ENCODE measurements around the gene CHDH.

The CHDH gene

DNA sequence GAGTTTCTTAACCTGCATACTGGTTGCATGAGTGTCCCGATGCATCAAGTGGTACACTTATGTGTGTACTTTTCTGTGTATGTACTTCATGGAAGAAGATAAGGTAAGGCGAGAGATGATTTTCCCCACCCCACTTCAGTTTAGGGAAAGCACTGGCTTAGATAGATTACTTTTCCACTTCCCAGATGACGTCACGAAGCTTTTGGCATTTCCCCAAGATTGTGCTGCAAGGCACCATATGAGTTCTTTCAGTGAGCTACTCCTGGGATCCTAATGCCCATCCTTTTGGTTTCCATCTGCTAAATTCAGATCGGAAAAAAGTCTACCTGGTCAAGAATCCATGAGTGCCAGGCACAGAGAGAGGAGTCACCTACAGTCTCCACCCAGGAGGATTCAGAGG is 4.7 kb upstream of the CHDH start:
- H3K9me3 ChIP-seq (ENCODE audit: low read length) = no peaks in the 10 kb centered on the region
- no peaks in the 10 kb centered on the region for H3K9me2 ChIP-seq (ENCODE audit: low read depth, low read length)
- no peaks in the 10 kb centered on the region for H3F3A ChIP-seq (ENCODE audit: insufficient read depth, low read length)
- no peak overlapping the region for H3K4me2 ChIP-seq (ENCODE audit: low read length)
- H3K4me1 ChIP-seq (ENCODE audit: insufficient read depth, low read length, severe bottlenecking) = peaks cover 9% of the 10 kb centered on the region
- H3K36me3 ChIP-seq (ENCODE audit: insufficient read depth, low read length) = no peaks in the 10 kb centered on the region
- no peak overlapping the region for H3K9ac ChIP-seq (ENCODE audit: low read length)
- H3K4me3 ChIP-seq (ENCODE audit: low read depth, low read length, poor library complexity, severe bottlenecking) = no peak overlapping the region
- H3K79me2 ChIP-seq (ENCODE audit: insufficient read depth, low read length) = no peaks in the 10 kb centered on the region
- no peak overlapping the region for H3K27ac ChIP-seq (ENCODE audit: low read depth, low read length, poor library complexity, severe bottlenecking)
- H4K20me1 ChIP-seq (ENCODE audit: insufficient read depth, low read length) = no peaks in the 10 kb centered on the region
- peaks cover 12% of the 10 kb centered on the region; the same call in 1 of the 2 replicates for H3K27me3 ChIP-seq (ENCODE audit: insufficient read depth, low read length)
- TF ChIP-seq EZH2 (IDR thresholded peaks at IDR 0.05; ENCODE audit: borderline replicate concordance, low read length) (no peak), CTCF (IDR thresholded peaks at IDR 0.05; ENCODE audit: low read length) (no peak)
- H2AFZ ChIP-seq (ENCODE audit: low read length) = no peak overlapping the region

GRCh38 chr3:53849916-53850315 is 3.7 kb upstream of the CHDH start:
- no peak overlapping the region for H3K9ac ChIP-seq (ENCODE audit: low read length)
- no peak overlapping the region for H3K4me3 ChIP-seq (ENCODE audit: low read depth, low read length, poor library complexity, severe bottlenecking)
- H3K36me3 ChIP-seq (ENCODE audit: insufficient read depth, low read length) = no peaks in the 10 kb centered on the region
- no peak overlapping the region for H2AFZ ChIP-seq (ENCODE audit: low read length)
- TF ChIP-seq CTCF (IDR thresholded peaks at IDR 0.05; ENCODE audit: low read length) = no peak
- no peak for TF ChIP-seq EZH2 (IDR thresholded peaks at IDR 0.05; ENCODE audit: borderline replicate concordance, low read length)
- peaks cover 15% of the 10 kb centered on the region for H3K27me3 ChIP-seq (ENCODE audit: insufficient read depth, low read length)
- H3K79me2 ChIP-seq (ENCODE audit: insufficient read depth, low read length) = no peaks in the 10 kb centered on the region
- H3K27ac ChIP-seq (ENCODE audit: low read depth, low read length, poor library complexity, severe bottlenecking) = no peak overlapping the region
- H4K20me1 ChIP-seq (ENCODE audit: insufficient read depth, low read length) = no peaks in the 10 kb centered on the region
- no peaks in the 10 kb centered on the region for H3K9me3 ChIP-seq (ENCODE audit: low read length)
- H3K9me2 ChIP-seq (ENCODE audit: low read depth, low read length) = no peaks in the 10 kb centered on the region
- H3K4me1 ChIP-seq (ENCODE audit: insufficient read depth, low read length, severe bottlenecking) = peaks cover 14% of the 10 kb centered on the region
- no peak overlapping the region for H3K4me2 ChIP-seq (ENCODE audit: low read length)
- H3F3A ChIP-seq (ENCODE audit: insufficient read depth, low read length) = no peaks in the 10 kb centered on the region

GRCh38 chr3:53846851-53847155 is 584 bp upstream of the CHDH start:
- Histone ChIP-seq H3K9me3 (ENCODE audit: low read length) (no peaks in the 10 kb centered on the region), H2AFZ (ENCODE audit: low read length) (no peak overlapping the region), H3K79me2 (ENCODE audit: insufficient read depth, low read length) (no peaks in the 10 kb centered on the region), H3K9ac (ENCODE audit: low read length) (no peak overlapping the region), H3K4me3 (ENCODE audit: low read depth, low read length, poor library complexity, severe bottlenecking) (peak overlapping the region; percentile 59), H3K36me3 (ENCODE audit: insufficient read depth, low read length) (no peaks in the 10 kb centered on the region), H3K4me1 (ENCODE audit: insufficient read depth, low read length, severe bottlenecking) (peaks cover 22% of the 10 kb centered on the region), H3F3A (ENCODE audit: insufficient read depth, low read length) (no peaks in the 10 kb centered on the region), H3K9me2 (ENCODE audit: low read depth, low read length) (no peaks in the 10 kb centered on the region), H4K20me1 (ENCODE audit: insufficient read depth, low read length) (no peaks in the 10 kb centered on the region), H3K27me3 (ENCODE audit: insufficient read depth, low read length) (peaks cover 21% of the 10 kb centered on the region), H3K27ac (ENCODE audit: low read depth, low read length, poor library complexity, severe bottlenecking) (no peak overlapping the region), H3K4me2 (ENCODE audit: low read length) (peak overlapping the region; percentile 83)
- TF ChIP-seq CTCF (IDR thresholded peaks at IDR 0.05; ENCODE audit: low read length) (no peak), EZH2 (IDR thresholded peaks at IDR 0.05; ENCODE audit: borderline replicate concordance, low read length) (no peak)
